HCT116 (cell line): ENCODE results near the gene TNC.

ENCODE experiments used
- ATF3 ChIP-seq: IDR thresholded peaks from 2 replicates; pipeline ENCODE4 v1.6.1; 2012
- CEBPB ChIP-seq: IDR thresholded peaks from 2 replicates; pipeline ENCODE4 v1.6.1; 2012; ENCODE audit warnings: low read depth
- EGR1 ChIP-seq: IDR thresholded peaks from 2 replicates; pipeline ENCODE4 v1.6.1; 2012; ENCODE audit warnings: low read depth
- EZH2 ChIP-seq: fragments of 200-600 bp; sonication (generic); IDR thresholded peaks from 2 replicates; pipeline ENCODE4 v1.6.1; 2017; ENCODE audit warnings: antibody characterized with exemption, mixed run types
- FOSL1 ChIP-seq: IDR thresholded peaks from 2 replicates; pipeline ENCODE4 v1.6.1; 2012; ENCODE audit warnings: low read depth
- POLR2A ChIP-seq: IDR thresholded peaks from 2 replicates; pipeline ENCODE4 v1.7.0; 2011; ENCODE audit warnings: borderline replicate concordance; ENCODE audit not compliant: insufficient read depth, insufficient read length; ENCODE audit errors: extremely low read depth
- POLR2AphosphoS5 ChIP-seq: IDR thresholded peaks from 2 replicates; pipeline ENCODE4 v1.6.1; 2011; ENCODE audit warnings: mild to moderate bottlenecking, low read depth, low read length, moderate library complexity
- REST ChIP-seq: IDR thresholded peaks from 2 replicates; pipeline ENCODE4 v1.6.1; 2012; ENCODE audit warnings: low read depth
- ZBTB33 ChIP-seq: IDR thresholded peaks from 2 replicates; pipeline ENCODE4 v1.6.1; 2011; ENCODE audit warnings: mild to moderate bottlenecking, low read length, moderate library complexity; ENCODE audit not compliant: insufficient replicate concordance; ENCODE audit errors: extremely low read depth
- ZNF274 ChIP-seq: fragments of 200-500 bp; sonication (Bioruptor generic); IDR thresholded peaks from 2 replicates; pipeline ENCODE4 v1.6.1; 2014; ENCODE audit warnings: mild to moderate bottlenecking, low read depth, low read length, inconsistent platforms
- TF ChIP-seq, protein P1 (sequence below), 3 experiments: fragments of 200-600 bp in 1 of 3; sonication (generic) in 1 of 3; IDR thresholded peaks in 2 of 3; conservative IDR thresholded peaks in 1 of 3; 2 replicates each; pipeline ENCODE4 v1.5.1; 2012 to 2017; ENCODE audit warnings: low read depth in 2 of 3, low read length in 2 of 3, antibody characterized with exemption in 1 of 3, borderline replicate concordance in 1 of 3, control low read depth in 1 of 3, mild to moderate bottlenecking in 1 of 3, mixed read lengths in 1 of 3, mixed run types in 1 of 3, moderate library complexity in 1 of 3; ENCODE audit not compliant: insufficient read depth in 1 of 3

DNA sequence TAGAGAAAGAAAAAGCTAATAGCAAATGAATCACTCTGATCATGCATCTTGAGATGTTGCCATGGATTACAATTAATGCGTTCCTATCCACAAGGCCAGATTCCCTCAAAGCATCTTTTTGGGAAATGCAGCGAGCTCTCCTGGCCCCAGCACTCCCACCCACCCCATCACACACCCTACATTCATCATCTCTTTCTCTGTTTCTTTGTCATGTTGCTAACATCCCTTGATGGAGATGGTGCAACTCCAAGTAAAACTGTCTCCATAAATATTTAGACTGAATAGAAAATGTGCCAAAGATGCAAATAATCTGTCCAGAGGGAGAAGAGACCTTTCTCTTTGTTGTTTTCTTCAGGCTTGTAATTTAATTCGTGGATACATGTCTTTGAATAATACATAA is 30.8 kb upstream of the TNC start:
- TF ChIP-seq EGR1 = no peak
- TF ChIP-seq REST = no peak
- no peak for TF ChIP-seq EZH2
- TF ChIP-seq POLR2A = no peak
- TF ChIP-seq, protein P1, sequence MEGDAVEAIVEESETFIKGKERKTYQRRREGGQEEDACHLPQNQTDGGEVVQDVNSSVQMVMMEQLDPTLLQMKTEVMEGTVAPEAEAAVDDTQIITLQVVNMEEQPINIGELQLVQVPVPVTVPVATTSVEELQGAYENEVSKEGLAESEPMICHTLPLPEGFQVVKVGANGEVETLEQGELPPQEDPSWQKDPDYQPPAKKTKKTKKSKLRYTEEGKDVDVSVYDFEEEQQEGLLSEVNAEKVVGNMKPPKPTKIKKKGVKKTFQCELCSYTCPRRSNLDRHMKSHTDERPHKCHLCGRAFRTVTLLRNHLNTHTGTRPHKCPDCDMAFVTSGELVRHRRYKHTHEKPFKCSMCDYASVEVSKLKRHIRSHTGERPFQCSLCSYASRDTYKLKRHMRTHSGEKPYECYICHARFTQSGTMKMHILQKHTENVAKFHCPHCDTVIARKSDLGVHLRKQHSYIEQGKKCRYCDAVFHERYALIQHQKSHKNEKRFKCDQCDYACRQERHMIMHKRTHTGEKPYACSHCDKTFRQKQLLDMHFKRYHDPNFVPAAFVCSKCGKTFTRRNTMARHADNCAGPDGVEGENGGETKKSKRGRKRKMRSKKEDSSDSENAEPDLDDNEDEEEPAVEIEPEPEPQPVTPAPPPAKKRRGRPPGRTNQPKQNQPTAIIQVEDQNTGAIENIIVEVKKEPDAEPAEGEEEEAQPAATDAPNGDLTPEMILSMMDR (IDR thresholded peaks at IDR 0.05 in 2 of 3, conservative IDR thresholded peaks at IDR 0.05 in 1 of 3; ENCODE audit: borderline replicate concordance in 1 of 3, insufficient read depth in 1 of 3, low read depth in 2 of 3, low read length in 2 of 3) = no peak
- no peak for TF ChIP-seq ZBTB33
- no peak for TF ChIP-seq CEBPB
- no peak for TF ChIP-seq ATF3
- no peak for TF ChIP-seq POLR2AphosphoS5
- TF ChIP-seq FOSL1 = no peak
- no peak for TF ChIP-seq ZNF274
